MM.1S (cell line): ENCODE results near the gene HDAC6.
"Not testable (repeated sequence)": the region's sequence is repeated elsewhere in the genome, so short reads cannot be mapped to it uniquely, and the experiment has no call there.

Source experiments
- DNase-seq: peaks from one replicate; pipeline ENCODE4 v3.0.0-alpha.2; 2015
- H2AFZ ChIP-seq: fragments of 300-600 bp; sonication (generic); 2 replicates; pipeline ENCODE4 v1.6.0; 2016; ENCODE audit warnings: antibody characterized with exemption, low read length
- H3F3A ChIP-seq: fragments of 300-600 bp; sonication (generic); 2 replicates; pipeline ENCODE4 v1.6.1; 2016; ENCODE audit warnings: mild to moderate bottlenecking, antibody characterized with exemption, low read length, moderate library complexity, mixed read lengths; ENCODE audit not compliant: insufficient read depth
- H3K27ac ChIP-seq: fragments of 300-600 bp; sonication (generic); 2 replicates; pipeline ENCODE4 v1.5.1; 2016; ENCODE audit warnings: mild to moderate bottlenecking, low read length
- H3K27me3 ChIP-seq: fragments of 300-600 bp; sonication (generic); replicated peaks from 2 replicates; pipeline ENCODE4 v1.6.0; 2016; ENCODE audit warnings: low read length; ENCODE audit not compliant: insufficient read depth
- H3K36me3 ChIP-seq: fragments of 300-600 bp; sonication (generic); replicated peaks from 2 replicates; pipeline ENCODE4 v1.6.1; 2016; ENCODE audit warnings: mild to moderate bottlenecking, low read length, mixed read lengths; ENCODE audit not compliant: insufficient read depth
- H3K4me1 ChIP-seq: fragments of 300-600 bp; sonication (generic); 2 replicates; pipeline ENCODE4 v1.6.1; 2016; ENCODE audit warnings: low read length, mixed read lengths
- H3K4me2 ChIP-seq: fragments of 300-600 bp; sonication (generic); 2 replicates; pipeline ENCODE4 v1.6.0; 2016; ENCODE audit warnings: low read depth, low read length
- H3K4me3 ChIP-seq: fragments of 300-600 bp; sonication (generic); 2 replicates; pipeline ENCODE4 v1.5.1; 2016; ENCODE audit warnings: low read length, mixed read lengths
- H3K79me2 ChIP-seq: fragments of 300-600 bp; sonication (generic); 2 replicates; pipeline ENCODE4 v1.6.1; 2016; ENCODE audit warnings: mixed run types, low read length, mixed read lengths
- H3K9ac ChIP-seq: fragments of 300-600 bp; sonication (generic); 2 replicates; pipeline ENCODE4 v1.6.1; 2016; ENCODE audit warnings: low read length, mixed read lengths
- H3K9me2 ChIP-seq: fragments of 300-600 bp; sonication (generic); replicated peaks from 2 replicates; pipeline ENCODE4 v1.6.1; 2016; ENCODE audit warnings: mild to moderate bottlenecking, low read length, mixed read lengths; ENCODE audit not compliant: insufficient read depth
- H3K9me3 ChIP-seq: fragments of 300-600 bp; sonication (generic); replicated peaks from 2 replicates; pipeline ENCODE4 v1.6.1; 2016; ENCODE audit warnings: mild to moderate bottlenecking, low read length, mixed read lengths; ENCODE audit not compliant: insufficient read depth
- H4K20me1 ChIP-seq: fragments of 300-600 bp; sonication (generic); 2 replicates; pipeline ENCODE4 v1.6.1; 2016; ENCODE audit warnings: mild to moderate bottlenecking, low read length, moderate library complexity, mixed read lengths; ENCODE audit not compliant: insufficient read depth
- CTCF ChIP-seq: fragments of 300-600 bp; sonication (generic); IDR thresholded peaks from 2 replicates; pipeline ENCODE4 v1.5.1; 2016; ENCODE audit warnings: antibody characterized with exemption, low read length, mixed read lengths
- EZH2 ChIP-seq: fragments of 300-600 bp; sonication (generic); optimal IDR thresholded peaks from 2 replicates; pipeline ENCODE3; 2017; ENCODE audit warnings: low read depth, mild to moderate bottlenecking, antibody characterized with exemption, low read length, mixed read lengths
- EZH2phosphoT487 ChIP-seq: fragments of 300-600 bp; sonication (generic); IDR thresholded peaks from 2 replicates; pipeline ENCODE4 v1.6.1; 2018; ENCODE audit warnings: antibody characterized with exemption, low read length

Gene HDAC6

GRCh38 chrX:48818098-48818497, 16.2 kb downstream of the HDAC6 start:
- H3K4me2 ChIP-seq, result no peak overlapping the region
- H3K79me2 ChIP-seq, result no peaks in the 10 kb centered on the region
- no peak overlapping the region for H3K9ac ChIP-seq
- H4K20me1 ChIP-seq, result no peaks in the 10 kb centered on the region
- no peaks in the 10 kb centered on the region for H3K4me1 ChIP-seq
- no peak overlapping the region for H3K27ac ChIP-seq
- no peak for TF ChIP-seq CTCF
- no peak for TF ChIP-seq EZH2
- no peak for TF ChIP-seq EZH2phosphoT487
- H3K4me3 ChIP-seq, result no peak overlapping the region
- H2AFZ ChIP-seq, result no peak overlapping the region
- no peaks in the 10 kb centered on the region for H3F3A ChIP-seq
- DNase-seq, result no peak
- no peaks in the 10 kb centered on the region for H3K27me3 ChIP-seq
- no peaks in the 10 kb centered on the region for H3K9me3 ChIP-seq
- H3K9me2 ChIP-seq, result no peaks in the 10 kb centered on the region
- no peaks in the 10 kb centered on the region for H3K36me3 ChIP-seq

- H3K4me2 ChIP-seq, result no peak overlapping the region
- no peaks in the 10 kb centered on the region for H3K9me3 ChIP-seq
- no peak overlapping the region for H2AFZ ChIP-seq
- no peak for TF ChIP-seq EZH2
- TF ChIP-seq EZH2phosphoT487, result no peak
- TF ChIP-seq CTCF, result no peak
- no peaks in the 10 kb centered on the region for H3K36me3 ChIP-seq
- DNase-seq, result no peak
- no peaks in the 10 kb centered on the region for H3K27me3 ChIP-seq
- no peak overlapping the region for H3K9ac ChIP-seq
- H4K20me1 ChIP-seq, result no peaks in the 10 kb centered on the region
- H3K79me2 ChIP-seq, result no peaks in the 10 kb centered on the region
- no peak overlapping the region for H3K27ac ChIP-seq
- no peaks in the 10 kb centered on the region for H3K4me1 ChIP-seq
- H3K9me2 ChIP-seq, result no peaks in the 10 kb centered on the region
- no peak overlapping the region for H3K4me3 ChIP-seq
- no peaks in the 10 kb centered on the region for H3F3A ChIP-seq
Observed at GRCh38 chrX:48818866-48819265, 17.0 kb downstream of the HDAC6 start.

GRCh38 chrX:48819394-48819793, 17.5 kb downstream of the HDAC6 start:
- not testable (repeated sequence) for H3K9me2 ChIP-seq, H3K36me3 ChIP-seq, H3K9me3 ChIP-seq

GRCh38 chrX:48823053-48823452, 21.2 kb downstream of the HDAC6 start:
- Histone ChIP-seq H3K27me3 (no peaks in the 10 kb centered on the region), H3K9ac (no peak overlapping the region), H3F3A (no peaks in the 10 kb centered on the region), H3K4me2 (no peak overlapping the region), H3K79me2 (no peaks in the 10 kb centered on the region), H3K36me3 (no peaks in the 10 kb centered on the region), H3K4me1 (no peaks in the 10 kb centered on the region), H3K4me3 (no peak overlapping the region), H4K20me1 (no peaks in the 10 kb centered on the region), H3K9me3 (no peaks in the 10 kb centered on the region), H3K9me2 (no peaks in the 10 kb centered on the region), H3K27ac (no peak overlapping the region), H2AFZ (no peak overlapping the region)
- TF ChIP-seq EZH2, result no peak
- no peak for TF ChIP-seq CTCF
- no peak for TF ChIP-seq EZH2phosphoT487
- no peak for DNase-seq

More at GRCh38 chrX:48819394-48819793, 17.5 kb downstream of the HDAC6 start:
- H3K79me2 ChIP-seq, H3F3A ChIP-seq, H3K4me3 ChIP-seq, DNase-seq, H3K4me1 ChIP-seq, H4K20me1 ChIP-seq, H2AFZ ChIP-seq, H3K27me3 ChIP-seq, H3K9ac ChIP-seq, H3K4me2 ChIP-seq, H3K27ac ChIP-seq: not testable (repeated sequence)
